Activated B cell treated with CpG ODN at 0.5 μM for 24 hours (primary cell): ENCODE data around the gene GUK1. TPM values are rescaled to one million over a fixed set of nuclear protein-coding genes. Genes with fewer than 3 reads are reported as not detected.

ENCODE experiments used
- ATAC-seq: fragments of 200-7000 bp; cut with Tn5 transposase; one replicate; pipeline ENCODE4 v1.10.0; 2021; ENCODE audit warnings: low read depth, mild to moderate bottlenecking, moderate library complexity
- CTCF ChIA-PET: fragments of 350-600 bp; sonication (Branson Sonifier 250); formaldehyde crosslinking; loops from one replicate; lab custom pipeline; 2021; ENCODE audit warnings: antibody characterized with exemption; lab: Charles Lee
- POLR2A ChIA-PET: fragments of 350-600 bp; sonication (Branson Sonifier 250); formaldehyde crosslinking; loops from one replicate; lab custom pipeline; 2021; ENCODE audit warnings: antibody characterized with exemption; lab: Charles Lee
- DNase-seq: peaks from one replicate; pipeline ENCODE4 v3.0.0; 2022
- H3K27ac Mint-ChIP-seq: one replicate; pipeline ENCODE4 v1.8.0; 2020; ENCODE audit warnings: mixed read lengths
- H3K27me3 Mint-ChIP-seq: one replicate; pipeline ENCODE4 v1.8.0; 2021; ENCODE audit warnings: mixed read lengths
- H3K36me3 Mint-ChIP-seq: one replicate; pipeline ENCODE4 v1.8.0; 2021; ENCODE audit warnings: low read depth, mixed read lengths
- H3K4me1 Mint-ChIP-seq: one replicate; pipeline ENCODE4 v1.8.0; 2021; ENCODE audit warnings: mixed read lengths
- H3K4me3 Mint-ChIP-seq: one replicate; pipeline ENCODE4 v1.8.0; 2020; ENCODE audit warnings: mild to moderate bottlenecking, mixed read lengths
- H3K9me3 Mint-ChIP-seq: one replicate; pipeline ENCODE4 v1.8.0; 2020; ENCODE audit warnings: mixed read lengths
- CTCF ChIP-seq: fragments of 200-600 bp; IDR thresholded peaks from one replicate; pipeline ENCODE4 v1.8.0; 2022; ENCODE audit warnings: antibody characterized with exemption, mild to moderate bottlenecking
- intact Hi-C: fragments of 100-400 bp; cut with micrococcal nuclease; formaldehyde crosslinking; loops from one replicate; pipeline ENCODE4 v1.15.1; 2024
- total RNA-seq: library from RNA; stranded (reverse); gene quantifications from 2 replicates; pipeline ENCODE4 v1.2.3, GENCODE V29; 2022

Gene GUK1
- total RNA-seq, 1 donor from 2014 or later, result 104 TPM

- intact Hi-C loops, result no loop called here
- no peak for TF ChIP-seq CTCF
- DNase-seq (no peak), ATAC-seq (no peak)
- ChIA-PET POLR2A (interaction anchor here (1.2 kb wide), 1 partner anchor 17 kb away, joined by 3 read pairs; no protein-coding TSS in a partner anchor), CTCF (no interaction called here)
- Mint-ChIP-seq H3K4me3 (no peak overlapping the region), H3K27me3 (no peaks in the 10 kb centered on the region), H3K4me1 (peaks cover 10% of the 10 kb centered on the region), H3K9me3 (no peaks in the 10 kb centered on the region), H3K36me3 (peaks cover 21% of the 10 kb centered on the region), H3K27ac (no peak overlapping the region)
Observed at GRCh38 chr1:228148196-228148861, 8.2 kb downstream of the GUK1 start.

GRCh38 chr1:228148935-228149405 is 8.9 kb downstream of the GUK1 start:
- ChIA-PET CTCF (no interaction called here), POLR2A (interaction anchor here (1.2 kb wide), 1 partner anchor 16 kb away, joined by 3 read pairs; no protein-coding TSS in a partner anchor)
- Mint-ChIP-seq H3K4me1 (peaks cover 4% of the 10 kb centered on the region), H3K4me3 (no peak overlapping the region), H3K27me3 (no peaks in the 10 kb centered on the region), H3K9me3 (no peaks in the 10 kb centered on the region), H3K27ac (no peak overlapping the region), H3K36me3 (peaks cover 21% of the 10 kb centered on the region)
- intact Hi-C loops, result no loop called here
- TF ChIP-seq CTCF, result no peak
- ATAC-seq, result no peak
- no peak for DNase-seq

- Mint-ChIP-seq H3K9me3 (no peaks in the 10 kb centered on the region), H3K27ac (no peak within 1 kb of the TSS), H3K4me1 (no peaks in the 10 kb centered on the region), H3K36me3 (peaks cover 21% of the 10 kb centered on the region), H3K27me3 (no peaks in the 10 kb centered on the region), H3K4me3 (no peak within 1 kb of the TSS)
- no peak for TF ChIP-seq CTCF
- POLR2A ChIA-PET, result interaction anchor here (1.2 kb wide), 1 partner anchor 9 kb away, joined by 3 read pairs; the partner anchor contains the start of gene GUK1
- intact Hi-C loops, result no loop called here
- DNase-seq, result no peak
- ATAC-seq, result no peak
- CTCF ChIA-PET, result no interaction called here
Observed at GRCh38 chr1:228149406-228150119, 9.5 kb downstream of the GUK1 start, which contains the start of gene GJC2. Gene GJC2, plus strand, starts transcription at chr1:228149930. Its CDS starts 7,829 bp downstream, at chr1:228157759.

GRCh38 chr1:228150120-228150460 is 10.0 kb downstream of the GUK1 start:
- peaks cover 21% of the 10 kb centered on the region for H3K36me3 Mint-ChIP-seq
- TF ChIP-seq CTCF, result no peak
- intact Hi-C loops, result no loop called here
- no peak overlapping the region for H3K4me3 Mint-ChIP-seq
- no peak for ATAC-seq
- ChIA-PET POLR2A (interaction anchor here (0.7 to 1.2 kb wide), 2 partner anchors 10 to 15 kb away, joined by 3 to 4 read pairs; partner anchors contain the start of genes GUK1 and IBA57), CTCF (no interaction called here)
- H3K4me1 Mint-ChIP-seq, result no peaks in the 10 kb centered on the region
- H3K27ac Mint-ChIP-seq, result no peak overlapping the region
- no peaks in the 10 kb centered on the region for H3K9me3 Mint-ChIP-seq
- peak; percentile 12 for DNase-seq
- no peaks in the 10 kb centered on the region for H3K27me3 Mint-ChIP-seq
